Endothelial cell of coronary artery (primary cell): ENCODE data around the gene SCARF2. TPM values are rescaled to one million over a fixed set of nuclear protein-coding genes. Genes with fewer than 3 reads are reported as not detected.

Experiments
- total RNA-seq: library from RNA; depleted of rRNA; stranded (reverse); fragments of >200 nt; gene quantifications from 2 replicates; pipeline ENCODE4 v1.2.3, GENCODE V29; 2014

Gene SCARF2
- total RNA-seq: 11.9 and 17.2 TPM in 2 replicates

DNA sequence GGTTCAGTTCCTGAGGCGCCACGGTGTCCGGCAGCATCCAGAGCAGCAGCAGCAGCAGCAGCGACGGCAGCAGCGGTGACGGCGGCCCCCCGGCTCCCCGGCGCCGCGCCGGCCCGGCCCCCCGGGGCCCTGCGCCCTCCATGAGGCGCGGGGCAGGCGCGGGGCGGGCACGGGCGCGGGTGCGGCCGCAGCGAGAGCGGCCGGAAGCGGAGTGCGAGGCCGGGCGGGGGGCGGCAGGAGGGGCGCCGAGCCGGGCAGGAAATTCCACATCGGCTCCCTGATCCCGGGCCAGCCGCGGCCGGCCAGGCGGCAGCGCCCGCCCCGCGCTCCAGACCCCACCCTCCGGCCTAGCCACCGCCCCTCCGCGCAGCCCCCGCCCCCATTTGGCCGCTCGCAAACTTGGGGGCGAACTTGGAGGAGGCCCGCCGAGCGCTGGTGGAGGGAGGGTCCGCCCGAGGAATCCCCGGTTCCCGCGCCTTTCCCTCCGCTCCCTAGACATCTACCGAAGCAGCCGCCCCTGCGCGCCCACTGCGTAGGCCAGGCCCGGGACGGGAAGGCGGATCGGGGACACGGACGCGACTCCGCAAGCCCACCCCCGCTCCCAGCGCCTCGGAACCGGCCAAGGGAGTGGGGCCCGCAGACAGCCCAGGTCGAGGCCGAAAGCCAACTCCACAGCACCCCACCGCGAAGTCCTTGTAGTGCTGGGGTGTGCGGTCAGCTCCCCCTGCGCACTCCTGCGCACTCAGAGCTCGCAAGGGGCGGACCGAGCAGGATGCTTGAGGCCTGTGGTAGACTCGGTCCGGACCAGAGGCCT lies at the start of gene SCARF2:
TSS of gene SCARF2 (minus strand) at position 213 of the 814 bp plus-strand sequence. CDS start at position 142, 71 bp downstream.

DNA sequence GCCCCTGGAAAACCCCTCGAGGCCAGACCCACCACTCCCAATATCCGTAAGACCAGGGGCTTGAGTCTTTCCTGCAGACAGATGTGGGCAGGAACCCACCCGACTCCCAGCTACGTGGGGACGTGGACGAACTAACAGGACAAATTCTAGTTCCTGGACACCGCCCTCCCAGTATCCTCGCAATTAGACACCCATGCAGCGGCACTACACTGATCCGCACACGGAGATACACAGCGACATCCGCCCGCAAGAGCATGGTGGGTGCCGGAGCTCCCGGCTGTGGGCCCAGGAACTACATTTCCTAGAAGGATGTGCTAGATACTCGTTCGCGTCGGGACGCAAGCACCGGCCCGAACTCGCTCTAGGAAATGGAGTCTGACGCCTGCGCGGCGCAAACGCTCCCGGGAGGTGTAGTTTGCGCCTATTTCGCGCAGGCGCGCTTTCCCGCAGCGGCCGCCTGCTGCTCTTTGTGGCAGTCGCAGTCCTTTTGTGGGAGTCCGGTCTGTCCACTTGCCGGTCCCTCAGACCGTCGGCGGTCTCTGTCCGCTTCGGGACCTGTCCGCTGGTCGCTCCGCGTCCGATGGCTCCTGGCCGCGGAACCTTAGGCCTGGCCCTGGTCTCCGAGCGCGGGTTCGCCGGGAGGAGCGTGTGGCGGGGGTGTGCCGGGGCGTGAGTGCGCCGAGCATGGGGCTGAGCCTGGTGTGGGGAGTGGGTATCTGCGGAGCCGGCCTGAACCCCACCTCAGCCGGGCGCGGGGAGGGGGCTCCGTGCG lies 43.7 kb downstream of the SCARF2 start, which contains the start of gene ZNF74:
TSS of gene ZNF74 (plus strand) at position 447 of the 772 bp plus-strand sequence. CDS start 478 bp downstream, outside the sequence.

Other genes with a start within 250 kb of the SCARF2 start
- 0.19 and 0.54 TPM in 2 replicates for gene RTN4R, start 169.5 kb downstream of the SCARF2 start, total RNA-seq
- gene DGCR6L, start 117.8 kb downstream of the SCARF2 start, total RNA-seq: 46.8 and 48.0 TPM in 2 replicates
- gene ZNF74, start 43.7 kb downstream of the SCARF2 start, total RNA-seq: 12.6 and 15.0 TPM in 2 replicates
- gene KLHL22, start 58.0 kb upstream of the SCARF2 start, total RNA-seq: 16.0 and 19.9 TPM in 2 replicates
- 28.2 and 37.9 TPM in 2 replicates for gene MED15, start 69.8 kb upstream of the SCARF2 start, total RNA-seq